Hematopoietic multipotent progenitor cell treated with erythropoietin and hydrocortisone succinate and interleukin-3 and kit ligand, for 4 days (in vitro differentiated cells): Measurements from ENCODE around the gene COQ6.
"Not testable (repeated sequence)": the region's sequence is repeated elsewhere in the genome, so short reads cannot be mapped to it uniquely, and the experiment has no call there.

Experiments used
- DNase-seq: peaks from one replicate; pipeline ENCODE4 v3.0.0-alpha.2; 2015

Gene COQ6

GRCh38 chr14:73949752-73950734, at the start of gene COQ6, which contains the start of gene FAM161B:
TSS of gene COQ6 (plus strand) at chr14:73950302. CDS start at chr14:73950333, 31 bp downstream.
TSS of gene FAM161B (minus strand) at chr14:73950094. CDS start at chr14:73950026, 68 bp downstream.
- DNase-seq: peak; percentile 99

- no peak for DNase-seq
These were observed 47.1 kb upstream of the COQ6 start for GRCh38 chr14:73903028-73903427.

GRCh38 chr14:73909681-73910080, 40.4 kb upstream of the COQ6 start:
- DNase-seq: no peak

- DNase-seq: no peak
These were observed 36.8 kb upstream of the COQ6 start for GRCh38 chr14:73913256-73913655.

- no peak for DNase-seq
These were observed 33.8 kb upstream of the COQ6 start for GRCh38 chr14:73916324-73916723.

- not testable (repeated sequence) for DNase-seq
These were observed 30.6 kb upstream of the COQ6 start for GRCh38 chr14:73919457-73919856.

GRCh38 chr14:73924337-73924736, 25.8 kb upstream of the COQ6 start:
- DNase-seq: no peak

GRCh38 chr14:73935666-73936065, 14.4 kb upstream of the COQ6 start:
- peak; percentile 57 for DNase-seq

GRCh38 chr14:73936548-73936947, 13.6 kb upstream of the COQ6 start:
- no peak for DNase-seq

GRCh38 chr14:73937012-73937411, 13.1 kb upstream of the COQ6 start:
- no peak for DNase-seq

- DNase-seq: no peak
These were observed 7.9 kb upstream of the COQ6 start for GRCh38 chr14:73942180-73942579.

GRCh38 chr14:73943083-73943482, 7.0 kb upstream of the COQ6 start:
- peak; percentile 62 for DNase-seq

GRCh38 chr14:73944432-73945158, 5.5 kb upstream of the COQ6 start:
- no peak for DNase-seq

GRCh38 chr14:73945159-73945670, 4.9 kb upstream of the COQ6 start:
- DNase-seq: no peak

- DNase-seq: no peak
These were observed 3.6 kb downstream of the COQ6 start for GRCh38 chr14:73953731-73954130.

- DNase-seq: no peak
These were observed 5.6 kb downstream of the COQ6 start for GRCh38 chr14:73955674-73956073.

GRCh38 chr14:73958591-73958990, 8.5 kb downstream of the COQ6 start:
- no peak for DNase-seq

GRCh38 chr14:73961192-73961591, 11.1 kb downstream of the COQ6 start:
- DNase-seq: no peak

- DNase-seq: no peak
These were observed 15.1 kb downstream of the COQ6 start for GRCh38 chr14:73965216-73965615.

GRCh38 chr14:73968885-73969284, 18.8 kb downstream of the COQ6 start:
- DNase-seq: no peak

GRCh38 chr14:73973497-73973896, 23.4 kb downstream of the COQ6 start:
- DNase-seq: no peak

GRCh38 chr14:73976125-73976524, 26.0 kb downstream of the COQ6 start:
- no peak for DNase-seq

GRCh38 chr14:73977896-73978295, 27.8 kb downstream of the COQ6 start:
- no peak for DNase-seq

- DNase-seq: no peak
These were observed 38.0 kb downstream of the COQ6 start for GRCh38 chr14:73988065-73988464.
